ENCODE measurements around the gene HNRNPM.

DNA sequence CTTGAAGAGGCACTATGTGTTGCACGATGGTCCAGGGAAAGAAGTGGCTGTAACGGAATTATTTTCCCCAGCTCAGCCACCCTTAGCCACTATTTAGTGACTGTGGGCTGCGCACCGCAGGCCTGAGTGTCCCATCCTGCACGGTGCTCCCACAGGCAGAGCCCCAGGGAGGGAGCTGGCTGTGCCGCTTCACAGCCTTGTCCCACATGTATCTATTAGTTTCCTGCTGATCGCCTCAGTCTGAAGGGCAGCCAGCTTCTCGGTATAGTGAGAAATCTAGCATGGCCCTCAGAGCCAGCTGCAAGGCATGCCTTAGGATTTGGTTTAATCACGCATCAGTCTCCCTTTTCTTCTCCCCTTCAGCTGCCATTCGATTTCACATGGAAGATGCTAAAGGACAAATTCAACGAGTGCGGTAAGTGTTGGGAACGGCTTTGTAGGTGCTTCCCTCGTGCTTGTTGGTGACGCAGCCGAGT is 41.9 kb downstream of the HNRNPM start:
- TF ChIP-seq, protein P1, sequence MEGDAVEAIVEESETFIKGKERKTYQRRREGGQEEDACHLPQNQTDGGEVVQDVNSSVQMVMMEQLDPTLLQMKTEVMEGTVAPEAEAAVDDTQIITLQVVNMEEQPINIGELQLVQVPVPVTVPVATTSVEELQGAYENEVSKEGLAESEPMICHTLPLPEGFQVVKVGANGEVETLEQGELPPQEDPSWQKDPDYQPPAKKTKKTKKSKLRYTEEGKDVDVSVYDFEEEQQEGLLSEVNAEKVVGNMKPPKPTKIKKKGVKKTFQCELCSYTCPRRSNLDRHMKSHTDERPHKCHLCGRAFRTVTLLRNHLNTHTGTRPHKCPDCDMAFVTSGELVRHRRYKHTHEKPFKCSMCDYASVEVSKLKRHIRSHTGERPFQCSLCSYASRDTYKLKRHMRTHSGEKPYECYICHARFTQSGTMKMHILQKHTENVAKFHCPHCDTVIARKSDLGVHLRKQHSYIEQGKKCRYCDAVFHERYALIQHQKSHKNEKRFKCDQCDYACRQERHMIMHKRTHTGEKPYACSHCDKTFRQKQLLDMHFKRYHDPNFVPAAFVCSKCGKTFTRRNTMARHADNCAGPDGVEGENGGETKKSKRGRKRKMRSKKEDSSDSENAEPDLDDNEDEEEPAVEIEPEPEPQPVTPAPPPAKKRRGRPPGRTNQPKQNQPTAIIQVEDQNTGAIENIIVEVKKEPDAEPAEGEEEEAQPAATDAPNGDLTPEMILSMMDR (IDR thresholded peaks at IDR 0.05; ENCODE audit: low read depth, low read length): no peak
- TF ChIP-seq EZH2phosphoT487 (IDR thresholded peaks at IDR 0.05; ENCODE audit: low read depth): no peak
